Epithelial cell of proximal tubule (primary cell): ENCODE results near the gene RPS6KA2. TPM values are rescaled to one million over a fixed set of nuclear protein-coding genes. Genes with fewer than 3 reads are reported as not detected.
"Not testable (repeated sequence)": the region's sequence is repeated elsewhere in the genome, so short reads cannot be mapped to it uniquely, and the experiment has no call there.

Source experiments
- DNase-seq: peaks from one replicate; pipeline ENCODE4 v3.0.0-alpha.2; 2011; ENCODE audit warnings: low read depth
- H3K4me3 ChIP-seq: 2 replicates; pipeline ENCODE4 v1.5.1; 2011; ENCODE audit warnings: low read depth, mild to moderate bottlenecking, low read length
- CTCF ChIP-seq: conservative IDR thresholded peaks from 2 replicates; pipeline ENCODE4 v1.5.1; 2012; ENCODE audit warnings: low read depth, mild to moderate bottlenecking, low read length
- total RNA-seq: library from RNA; depleted of rRNA; stranded (reverse); fragments of >200 nt; gene quantifications from 2 replicates; pipeline ENCODE4 v1.2.3, GENCODE V29; 2015

Gene RPS6KA2
- total RNA-seq, 1 donor from 2014 or later, result 20.8 TPM

GRCh38 chr6:166637812-166638572 lies 10.9 kb upstream of the RPS6KA2 start:
- no peak overlapping the region for H3K4me3 ChIP-seq
- DNase-seq, result no peak
- no peak for TF ChIP-seq CTCF

GRCh38 chr6:166636934-166637333 lies 9.9 kb upstream of the RPS6KA2 start:
- no peak for TF ChIP-seq CTCF
- DNase-seq, result no peak
- H3K4me3 ChIP-seq, result no peak overlapping the region

GRCh38 chr6:166636191-166636933 lies 9.3 kb upstream of the RPS6KA2 start:
- no peak for DNase-seq
- no peak overlapping the region for H3K4me3 ChIP-seq
- no peak for TF ChIP-seq CTCF

GRCh38 chr6:166635013-166635970 lies 8.2 kb upstream of the RPS6KA2 start:
- H3K4me3 ChIP-seq, result no peak overlapping the region
- no peak for TF ChIP-seq CTCF
- DNase-seq, result no peak

GRCh38 chr6:166634581-166634980 lies 7.5 kb upstream of the RPS6KA2 start:
- not testable (repeated sequence) for H3K4me3 ChIP-seq, DNase-seq

- no peak for DNase-seq
- H3K4me3 ChIP-seq, result no peak overlapping the region
- no peak for TF ChIP-seq CTCF
Observed at GRCh38 chr6:166633732-166634535, 6.9 kb upstream of the RPS6KA2 start.
